ENCODE results near the gene EIPR1.

EIPR1 gene

GRCh38 chr2:3377612-3378432 is at the start of gene EIPR1:
EIPR1 (minus strand) TSS chr2:3377818; CDS start chr2:3377689, 129 bp downstream.
- DNase-seq (ENCODE audit: low read depth) = peak; percentile 94

GRCh38 chr2:3427272-3427671 is 49.7 kb upstream of the EIPR1 start:
- no peak for DNase-seq (ENCODE audit: low read depth)

GRCh38 chr2:3426615-3427014 is 49.0 kb upstream of the EIPR1 start:
- DNase-seq (ENCODE audit: low read depth) = no peak

GRCh38 chr2:3424171-3424795 is 46.7 kb upstream of the EIPR1 start:
- DNase-seq (ENCODE audit: low read depth) = no peak

GRCh38 chr2:3423492-3424170 is 46.0 kb upstream of the EIPR1 start:
- peak; percentile 56 for DNase-seq (ENCODE audit: low read depth)

- DNase-seq (ENCODE audit: low read depth) = no peak
Measured at GRCh38 chr2:3422161-3422779, 44.7 kb upstream of the EIPR1 start.

GRCh38 chr2:3421580-3421979 is 44.0 kb upstream of the EIPR1 start:
- no peak for DNase-seq (ENCODE audit: low read depth)

GRCh38 chr2:3420769-3421397 is 43.3 kb upstream of the EIPR1 start:
- DNase-seq (ENCODE audit: low read depth) = no peak

- DNase-seq (ENCODE audit: low read depth) = no peak
Measured at GRCh38 chr2:3420076-3420768, 42.6 kb upstream of the EIPR1 start.

GRCh38 chr2:3418766-3419404 is 41.3 kb upstream of the EIPR1 start:
- DNase-seq (ENCODE audit: low read depth) = no peak

- no peak for DNase-seq (ENCODE audit: low read depth)
Measured at GRCh38 chr2:3414133-3414860, 36.7 kb upstream of the EIPR1 start.

- no peak for DNase-seq (ENCODE audit: low read depth)
Measured at GRCh38 chr2:3413697-3414096, 36.1 kb upstream of the EIPR1 start.

GRCh38 chr2:3411103-3411502 is 33.5 kb upstream of the EIPR1 start:
- no peak for DNase-seq (ENCODE audit: low read depth)

- no peak for DNase-seq (ENCODE audit: low read depth)
Measured at GRCh38 chr2:3409627-3410170, 32.1 kb upstream of the EIPR1 start.

GRCh38 chr2:3408781-3409180 is 31.2 kb upstream of the EIPR1 start:
- DNase-seq (ENCODE audit: low read depth) = no peak

GRCh38 chr2:3406501-3406900 is 28.9 kb upstream of the EIPR1 start:
- no peak for DNase-seq (ENCODE audit: low read depth)

- DNase-seq (ENCODE audit: low read depth) = no peak
Measured at GRCh38 chr2:3405876-3406275, 28.3 kb upstream of the EIPR1 start.

- no peak for DNase-seq (ENCODE audit: low read depth)
Measured at GRCh38 chr2:3405307-3405706, 27.7 kb upstream of the EIPR1 start.

GRCh38 chr2:3404349-3404894 is 26.8 kb upstream of the EIPR1 start:
- no peak for DNase-seq (ENCODE audit: low read depth)
